K562 treated with DMSO at 1 percent for 48 hours (cell line): ENCODE measurements around the gene PIGP. TPM values are rescaled to one million over a fixed set of nuclear protein-coding genes. Genes with fewer than 3 reads are reported as not detected.

Source experiments
- total RNA-seq: library from RNA; unstranded; fragments of 300-600 nt; gene quantifications from 2 replicates; pipeline ENCODE4 v1.2.3, GENCODE V29; 2022; ENCODE audit warnings: low replicate concordance; ENCODE audit errors: extremely low read depth

The PIGP gene
- not detected in 2 replicates for total RNA-seq

GRCh38 chr21:37072988-37073416 is at the start of gene PIGP, which contains the start of gene TTC3:
Gene PIGP, minus strand, starts transcription at chr21:37073071. Its CDS starts 556 bp downstream, at chr21:37072515.
Gene TTC3, plus strand, starts transcription at chr21:37073254. Its CDS starts 14,004 bp downstream, at chr21:37087258.

Other genes starting within 250 kb of the PIGP start
- not detected in 2 replicates for gene HLCS, start 106.4 kb downstream of the PIGP start, total RNA-seq
- gene RIPPLY3, start 66.4 kb downstream of the PIGP start, total RNA-seq = not detected in 2 replicates
- 970 TPM in 1 of 2 replicates, not detected in the other for gene TTC3, start 183 bp upstream of the PIGP start, total RNA-seq
- not detected in 2 replicates for gene VPS26C, start 194.3 kb upstream of the PIGP start, total RNA-seq